Measurements from ENCODE around the gene ATOH7.

DNA sequence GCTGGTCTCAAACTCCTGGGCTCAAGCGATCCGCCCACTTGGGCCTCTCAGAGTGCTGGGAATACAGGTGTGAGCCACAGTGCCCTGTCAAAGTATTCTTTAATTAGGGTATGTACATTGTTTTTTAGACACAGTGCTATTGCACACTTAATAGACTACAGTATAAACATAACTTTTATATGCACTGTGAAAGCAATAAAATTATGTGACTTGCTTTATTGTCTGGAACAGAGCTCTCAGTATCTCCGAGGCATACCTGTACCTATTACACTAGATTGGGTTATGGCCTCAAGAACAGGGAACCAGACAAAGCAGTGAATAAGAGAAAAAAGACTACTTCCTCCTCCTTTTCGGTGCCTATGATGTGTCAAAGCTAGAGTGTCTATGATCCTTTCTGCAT lies 13.1 kb downstream of the ATOH7 start:
- TF ChIP-seq POLR2AphosphoS5 (IDR thresholded peaks at IDR 0.05; ENCODE audit: low read depth, low read length), result no peak
- no peak for TF ChIP-seq TAF1 (IDR thresholded peaks at IDR 0.05; ENCODE audit: borderline replicate concordance, low read depth, low read length)

Data from GM12892 (cell line).